ENCODE results near the gene ALK. TPM values are rescaled to one million over a fixed set of nuclear protein-coding genes. Genes with fewer than 3 reads are reported as not detected.
A peak's percentile ranks its signal among the peaks of the same experiment; 100 is the strongest.
"Not testable (repeated sequence)": the region's sequence is repeated elsewhere in the genome, so short reads cannot be mapped to it uniquely, and the experiment has no call there.

ALK gene
- total RNA-seq, 1 experiment from 2014 or later, result 0.87 TPM

GRCh38 chr2:29260142-29260772 lies 661.1 kb downstream of the ALK start:
- no TSS peak for BruUV-seq (replicated peaks)
- Histone ChIP-seq H3K9ac (ENCODE audit: low read length) (no peak overlapping the region), H3K27ac (ENCODE audit: low read length) (no peak overlapping the region), H2AFZ (ENCODE audit: low read length) (no peak overlapping the region), H4K20me1 (ENCODE audit: low read length) (no peaks in the 10 kb centered on the region), H3K4me1 (ENCODE audit: insufficient read depth, low read length) (peaks cover 17% of the 10 kb centered on the region), H3K36me3 (ENCODE audit: low read depth, low read length) (no peaks in the 10 kb centered on the region), H3K9me3 (ENCODE audit: low read length) (no peaks in the 10 kb centered on the region), H3K4me2 (ENCODE audit: low read length) (peak overlapping the region; percentile 58), H3K27me3 (ENCODE audit: low read length) (no peaks in the 10 kb centered on the region), H3K79me2 (ENCODE audit: low read length) (no peaks in the 10 kb centered on the region), H3K4me3 (ENCODE audit: low read length) (peak overlapping the region; percentile 2; the same call in 1 of the 2 replicates), H3F3A (ENCODE audit: low read length, unreplicated experiment) (no peaks in the 10 kb centered on the region), H3K9me2 (replicated peaks; ENCODE audit: low read length) (no peaks in the 10 kb centered on the region)
- ChIA-PET CTCF (interaction anchor here (1.0 kb wide), 1 partner anchor 21 kb away, joined by 3 read pairs; no protein-coding TSS in a partner anchor), POLR2A (ENCODE audit: unreplicated experiment) (interaction anchor here (0.6 kb wide), 2 partner anchors 311 to 488 kb away, joined by 3 to 5 read pairs; no protein-coding TSS in a partner anchor)
- intact Hi-C loops (cut with micrococcal nuclease), result no loop called here
- peak; percentile 54 for ATAC-seq
- TF ChIP-seq, protein P1, sequence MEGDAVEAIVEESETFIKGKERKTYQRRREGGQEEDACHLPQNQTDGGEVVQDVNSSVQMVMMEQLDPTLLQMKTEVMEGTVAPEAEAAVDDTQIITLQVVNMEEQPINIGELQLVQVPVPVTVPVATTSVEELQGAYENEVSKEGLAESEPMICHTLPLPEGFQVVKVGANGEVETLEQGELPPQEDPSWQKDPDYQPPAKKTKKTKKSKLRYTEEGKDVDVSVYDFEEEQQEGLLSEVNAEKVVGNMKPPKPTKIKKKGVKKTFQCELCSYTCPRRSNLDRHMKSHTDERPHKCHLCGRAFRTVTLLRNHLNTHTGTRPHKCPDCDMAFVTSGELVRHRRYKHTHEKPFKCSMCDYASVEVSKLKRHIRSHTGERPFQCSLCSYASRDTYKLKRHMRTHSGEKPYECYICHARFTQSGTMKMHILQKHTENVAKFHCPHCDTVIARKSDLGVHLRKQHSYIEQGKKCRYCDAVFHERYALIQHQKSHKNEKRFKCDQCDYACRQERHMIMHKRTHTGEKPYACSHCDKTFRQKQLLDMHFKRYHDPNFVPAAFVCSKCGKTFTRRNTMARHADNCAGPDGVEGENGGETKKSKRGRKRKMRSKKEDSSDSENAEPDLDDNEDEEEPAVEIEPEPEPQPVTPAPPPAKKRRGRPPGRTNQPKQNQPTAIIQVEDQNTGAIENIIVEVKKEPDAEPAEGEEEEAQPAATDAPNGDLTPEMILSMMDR (conservative IDR thresholded peaks at IDR 0.05; ENCODE audit: low read depth, low read length), result no peak
- TF ChIP-seq EZH2 (IDR thresholded peaks at IDR 0.05; ENCODE audit: low read length, unreplicated experiment) (no peak), EZH2phosphoT487 (IDR thresholded peaks at IDR 0.05; ENCODE audit: borderline replicate concordance, low read length) (no peak)
- DNase-seq, result peak; percentile 71

DNA sequence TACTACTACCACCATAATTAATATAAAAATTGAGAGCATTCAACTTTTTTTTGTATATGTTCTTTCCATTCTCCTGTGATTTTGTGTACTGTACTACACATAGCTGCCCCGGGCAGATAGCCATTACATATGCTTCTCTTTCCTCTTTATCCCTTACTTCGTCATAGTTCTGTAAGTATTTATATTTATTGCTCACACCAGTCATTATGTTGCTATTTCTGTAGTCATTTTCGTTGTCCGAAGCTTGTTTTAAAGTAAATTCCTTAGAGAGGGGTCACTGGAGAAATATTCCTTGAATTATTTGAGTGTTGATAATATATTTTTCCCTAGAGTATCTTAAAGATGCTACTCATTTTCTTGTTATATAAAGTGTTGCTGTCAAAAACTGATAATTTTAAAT lies 662.2 kb downstream of the ALK start:
- H3F3A ChIP-seq (ENCODE audit: low read length, unreplicated experiment), result no peaks in the 10 kb centered on the region
- peaks cover 17% of the 10 kb centered on the region for H3K4me1 ChIP-seq (ENCODE audit: insufficient read depth, low read length)
- ATAC-seq (no peak), DNase-seq (no peak)
- H4K20me1 ChIP-seq (ENCODE audit: low read length), result no peaks in the 10 kb centered on the region
- no peaks in the 10 kb centered on the region for H3K79me2 ChIP-seq (ENCODE audit: low read length)
- no peaks in the 10 kb centered on the region for H3K27me3 ChIP-seq (ENCODE audit: low read length)
- H3K9me3 ChIP-seq (ENCODE audit: low read length), result no peaks in the 10 kb centered on the region
- H3K4me2 ChIP-seq (ENCODE audit: low read length), result no peak overlapping the region
- CTCF ChIA-PET, result no interaction called here
- no peaks in the 10 kb centered on the region for H3K36me3 ChIP-seq (ENCODE audit: low read depth, low read length)
- H3K9ac ChIP-seq (ENCODE audit: low read length), result no peak overlapping the region
- BruUV-seq (replicated peaks), result no TSS peak
- TF ChIP-seq, protein P1 (conservative IDR thresholded peaks at IDR 0.05; ENCODE audit: low read depth, low read length), result no peak
- TF ChIP-seq EZH2 (IDR thresholded peaks at IDR 0.05; ENCODE audit: low read length, unreplicated experiment) (no peak), EZH2phosphoT487 (IDR thresholded peaks at IDR 0.05; ENCODE audit: borderline replicate concordance, low read length) (no peak)
- H3K27ac ChIP-seq (ENCODE audit: low read length), result no peak overlapping the region
- no peak overlapping the region for H2AFZ ChIP-seq (ENCODE audit: low read length)
- intact Hi-C loops (cut with micrococcal nuclease), result no loop called here
- POLR2A ChIA-PET (ENCODE audit: unreplicated experiment), result no interaction called here
- H3K9me2 ChIP-seq (replicated peaks; ENCODE audit: low read length), result no peaks in the 10 kb centered on the region
- no peak overlapping the region for H3K4me3 ChIP-seq (ENCODE audit: low read length)

GRCh38 chr2:29255004-29255403 lies 666.4 kb downstream of the ALK start:
- H3K27ac ChIP-seq (ENCODE audit: low read length), result no peak overlapping the region

GRCh38 chr2:29253495-29254275 lies 667.7 kb downstream of the ALK start:
- H4K20me1 ChIP-seq (ENCODE audit: low read length); H3K4me1 ChIP-seq (ENCODE audit: insufficient read depth, low read length); CTCF ChIA-PET; ATAC-seq; H3K9me2 ChIP-seq (replicated peaks; ENCODE audit: low read length); H3K9ac ChIP-seq (ENCODE audit: low read length); H3K27ac ChIP-seq (ENCODE audit: low read length); DNase-seq; H3K4me3 ChIP-seq (ENCODE audit: low read length); intact Hi-C loops (cut with micrococcal nuclease); H3K79me2 ChIP-seq (ENCODE audit: low read length); H3K36me3 ChIP-seq (ENCODE audit: low read depth, low read length); POLR2A ChIA-PET (ENCODE audit: unreplicated experiment); H3F3A ChIP-seq (ENCODE audit: low read length, unreplicated experiment); H3K27me3 ChIP-seq (ENCODE audit: low read length); H3K4me2 ChIP-seq (ENCODE audit: low read length); BruUV-seq (replicated peaks); H2AFZ ChIP-seq (ENCODE audit: low read length); H3K9me3 ChIP-seq (ENCODE audit: low read length): not testable (repeated sequence)

More at GRCh38 chr2:29255004-29255403, 666.4 kb downstream of the ALK start:
- Histone ChIP-seq H2AFZ (ENCODE audit: low read length) (no peak overlapping the region), H3K79me2 (ENCODE audit: low read length) (no peaks in the 10 kb centered on the region), H4K20me1 (ENCODE audit: low read length) (no peaks in the 10 kb centered on the region), H3K4me2 (ENCODE audit: low read length) (no peak overlapping the region), H3F3A (ENCODE audit: low read length, unreplicated experiment) (no peaks in the 10 kb centered on the region), H3K36me3 (ENCODE audit: low read depth, low read length) (no peaks in the 10 kb centered on the region), H3K9ac (ENCODE audit: low read length) (no peak overlapping the region), H3K4me1 (ENCODE audit: insufficient read depth, low read length) (peaks cover 6% of the 10 kb centered on the region), H3K9me2 (replicated peaks; ENCODE audit: low read length) (no peaks in the 10 kb centered on the region), H3K27me3 (ENCODE audit: low read length) (no peaks in the 10 kb centered on the region), H3K9me3 (ENCODE audit: low read length) (no peaks in the 10 kb centered on the region), H3K4me3 (ENCODE audit: low read length) (no peak overlapping the region)
- intact Hi-C loops (cut with micrococcal nuclease), result no loop called here
- POLR2A ChIA-PET (ENCODE audit: unreplicated experiment), result no interaction called here
- TF ChIP-seq EZH2phosphoT487 (IDR thresholded peaks at IDR 0.05; ENCODE audit: borderline replicate concordance, low read length) (no peak), EZH2 (IDR thresholded peaks at IDR 0.05; ENCODE audit: low read length, unreplicated experiment) (no peak)
- TF ChIP-seq, protein P1 (conservative IDR thresholded peaks at IDR 0.05; ENCODE audit: low read depth, low read length), result no peak
- CTCF ChIA-PET, result no interaction called here
- no TSS peak for BruUV-seq (replicated peaks)
- DNase-seq, result no peak
- ATAC-seq, result no peak
